ENCODE data around the gene ESRRA.
"Not testable (repeated sequence)": the region's sequence is repeated elsewhere in the genome, so short reads cannot be mapped to it uniquely, and the experiment has no call there.

The ESRRA gene

DNA sequence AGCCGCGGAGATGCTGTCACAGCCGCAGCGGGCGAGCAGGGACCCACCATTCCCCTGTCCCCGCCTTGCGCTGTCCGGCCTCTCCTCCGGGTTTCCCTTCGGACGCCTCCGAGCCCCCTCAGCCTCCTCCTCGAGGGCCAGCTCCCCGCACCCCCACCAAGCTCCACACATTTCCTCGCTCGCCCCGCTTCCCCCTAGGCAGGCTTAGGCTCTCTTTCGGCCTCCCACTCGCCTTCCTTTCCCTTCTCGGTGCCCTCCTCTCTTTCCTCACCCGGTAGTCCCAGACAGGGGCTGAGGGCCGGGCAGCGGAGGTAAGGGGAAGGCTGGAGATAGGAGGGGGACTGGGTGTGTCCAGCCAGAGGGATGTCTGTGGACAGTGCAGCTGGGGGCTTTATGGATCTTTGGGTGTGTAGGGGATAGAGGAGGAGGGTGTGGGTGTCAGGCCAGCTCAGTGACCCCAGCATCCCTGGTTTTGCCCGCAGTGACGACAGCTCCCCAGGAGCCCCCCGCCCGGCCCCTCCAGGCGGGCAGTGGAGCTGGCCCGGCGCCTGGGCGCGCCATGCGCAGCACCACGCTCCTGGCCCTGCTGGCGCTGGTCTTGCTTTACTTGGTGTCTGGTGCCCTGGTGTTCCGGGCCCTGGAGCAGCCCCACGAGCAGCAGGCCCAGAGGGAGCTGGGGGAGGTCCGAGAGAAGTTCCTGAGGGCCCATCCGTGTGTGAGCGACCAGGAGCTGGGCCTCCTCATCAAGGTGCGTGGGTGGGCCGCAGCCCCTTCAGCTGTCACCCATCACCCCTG lies 12.7 kb upstream of the ESRRA start:
- DNase-seq: no peak

DNA sequence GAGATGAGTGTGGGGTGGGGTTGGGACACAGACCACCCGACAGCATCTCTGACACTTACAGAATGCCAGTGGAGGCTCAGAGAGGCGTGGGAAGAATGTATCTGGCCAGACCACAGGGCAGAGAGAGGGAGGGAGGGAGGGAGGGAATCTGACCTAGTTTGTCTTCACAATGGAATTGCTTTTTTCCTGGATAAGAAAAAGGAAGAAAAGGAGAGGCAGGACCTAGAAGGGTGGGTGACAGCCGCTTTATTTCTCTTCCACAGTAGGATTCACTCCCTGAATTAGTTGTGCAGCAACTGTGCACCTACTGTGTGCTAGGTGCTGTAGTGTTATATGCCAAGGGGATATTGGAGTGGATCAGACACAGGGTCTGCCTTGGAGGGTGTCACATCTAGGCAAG lies 10.6 kb upstream of the ESRRA start:
- no peak for DNase-seq

DNA sequence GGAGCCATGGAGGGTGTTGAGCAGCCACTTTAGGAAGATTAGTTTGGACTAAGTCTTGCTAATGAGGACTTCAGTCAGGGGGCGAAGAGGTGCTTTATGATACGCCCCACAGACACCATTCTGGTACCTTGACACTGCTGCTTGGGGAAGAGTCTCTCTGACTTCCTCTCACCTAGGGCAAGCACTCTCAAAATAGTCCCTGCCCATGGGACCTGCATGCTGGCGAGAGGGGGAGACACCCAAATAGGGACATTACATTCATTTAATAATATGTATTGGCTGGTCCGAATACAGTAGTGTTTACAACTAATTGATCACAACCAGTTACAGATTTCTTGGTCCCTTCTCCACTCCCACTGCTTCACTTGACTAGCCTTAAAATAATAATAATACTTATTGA lies 9.6 kb upstream of the ESRRA start:
- no peak for DNase-seq

DNA sequence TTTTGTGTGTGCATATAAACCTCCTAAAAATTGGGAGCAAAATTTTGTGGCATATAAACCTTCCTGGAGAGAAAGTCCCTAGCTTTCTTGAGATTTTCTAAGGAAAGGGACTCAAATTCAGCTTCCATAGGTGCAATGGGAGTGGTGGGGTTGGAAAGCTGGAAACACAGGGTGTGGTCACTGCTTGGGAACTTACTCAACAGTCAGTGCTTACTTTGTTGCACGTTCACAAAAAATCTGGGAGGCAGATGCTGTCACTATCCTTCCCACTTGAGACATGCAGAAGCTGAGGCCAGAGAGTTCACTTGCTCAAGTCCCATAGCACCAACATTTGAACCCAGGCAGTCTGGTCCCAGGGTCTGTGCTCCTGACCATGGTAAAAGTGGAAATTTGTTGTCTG lies 9.1 kb upstream of the ESRRA start:
- DNase-seq: no peak

DNA sequence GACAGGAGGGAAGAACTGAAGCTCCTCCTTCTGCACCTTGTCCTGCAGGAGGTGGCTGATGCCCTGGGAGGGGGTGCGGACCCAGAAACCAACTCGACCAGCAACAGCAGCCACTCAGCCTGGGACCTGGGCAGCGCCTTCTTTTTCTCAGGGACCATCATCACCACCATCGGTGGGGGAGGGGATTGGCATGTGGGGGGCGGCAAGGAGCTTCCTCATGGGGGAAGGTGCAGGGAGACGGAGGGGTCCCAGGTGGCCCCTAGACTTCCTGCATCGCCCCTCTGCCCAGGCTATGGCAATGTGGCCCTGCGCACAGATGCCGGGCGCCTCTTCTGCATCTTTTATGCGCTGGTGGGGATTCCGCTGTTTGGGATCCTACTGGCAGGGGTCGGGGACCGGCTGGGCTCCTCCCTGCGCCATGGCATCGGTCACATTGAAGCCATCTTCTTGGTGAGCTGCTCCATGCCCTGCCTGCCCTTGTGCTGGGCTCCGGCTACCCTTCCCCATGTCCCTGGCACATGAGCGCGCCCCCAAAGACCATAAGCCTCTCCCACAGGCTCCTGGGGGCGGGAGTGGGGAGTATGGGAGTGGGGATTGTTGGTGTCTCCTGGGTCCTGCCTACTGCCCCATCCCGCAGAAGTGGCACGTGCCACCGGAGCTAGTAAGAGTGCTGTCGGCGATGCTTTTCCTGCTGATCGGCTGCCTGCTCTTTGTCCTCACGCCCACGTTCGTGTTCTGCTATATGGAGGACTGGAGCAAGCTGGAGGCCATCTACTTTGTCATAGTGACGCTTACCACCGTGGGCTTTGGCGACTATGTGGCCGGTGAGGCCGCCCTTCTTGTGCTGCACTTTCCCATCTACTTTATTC lies 8.3 kb upstream of the ESRRA start:
- DNase-seq: no peak

DNA sequence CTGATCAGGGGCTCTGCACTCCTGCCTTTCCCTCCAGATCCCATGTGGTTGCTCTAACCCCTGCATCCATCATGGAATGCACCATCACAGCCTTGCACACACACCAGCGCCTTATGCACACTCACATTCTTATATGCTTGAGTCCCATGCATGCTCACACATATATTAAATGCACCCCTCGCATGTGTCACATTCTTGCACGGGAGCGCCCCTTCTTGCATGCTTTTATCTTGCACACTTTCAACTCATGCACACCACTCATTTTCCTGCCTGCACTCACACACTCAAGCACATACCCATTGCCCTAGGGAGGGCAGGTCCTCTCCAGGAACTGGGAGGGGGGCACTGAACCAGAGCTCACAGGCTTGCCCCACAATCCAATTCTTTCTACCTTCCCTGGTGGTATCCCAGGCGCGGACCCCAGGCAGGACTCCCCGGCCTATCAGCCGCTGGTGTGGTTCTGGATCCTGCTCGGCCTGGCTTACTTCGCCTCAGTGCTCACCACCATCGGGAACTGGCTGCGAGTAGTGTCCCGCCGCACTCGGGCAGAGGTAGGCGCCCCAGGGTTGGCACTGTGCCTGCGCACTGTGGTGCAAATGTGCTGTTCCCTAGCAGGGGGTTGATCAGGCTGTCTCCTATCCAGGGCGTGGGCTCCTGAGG lies 7.5 kb upstream of the ESRRA start:
- peak; percentile 77 for DNase-seq

DNA sequence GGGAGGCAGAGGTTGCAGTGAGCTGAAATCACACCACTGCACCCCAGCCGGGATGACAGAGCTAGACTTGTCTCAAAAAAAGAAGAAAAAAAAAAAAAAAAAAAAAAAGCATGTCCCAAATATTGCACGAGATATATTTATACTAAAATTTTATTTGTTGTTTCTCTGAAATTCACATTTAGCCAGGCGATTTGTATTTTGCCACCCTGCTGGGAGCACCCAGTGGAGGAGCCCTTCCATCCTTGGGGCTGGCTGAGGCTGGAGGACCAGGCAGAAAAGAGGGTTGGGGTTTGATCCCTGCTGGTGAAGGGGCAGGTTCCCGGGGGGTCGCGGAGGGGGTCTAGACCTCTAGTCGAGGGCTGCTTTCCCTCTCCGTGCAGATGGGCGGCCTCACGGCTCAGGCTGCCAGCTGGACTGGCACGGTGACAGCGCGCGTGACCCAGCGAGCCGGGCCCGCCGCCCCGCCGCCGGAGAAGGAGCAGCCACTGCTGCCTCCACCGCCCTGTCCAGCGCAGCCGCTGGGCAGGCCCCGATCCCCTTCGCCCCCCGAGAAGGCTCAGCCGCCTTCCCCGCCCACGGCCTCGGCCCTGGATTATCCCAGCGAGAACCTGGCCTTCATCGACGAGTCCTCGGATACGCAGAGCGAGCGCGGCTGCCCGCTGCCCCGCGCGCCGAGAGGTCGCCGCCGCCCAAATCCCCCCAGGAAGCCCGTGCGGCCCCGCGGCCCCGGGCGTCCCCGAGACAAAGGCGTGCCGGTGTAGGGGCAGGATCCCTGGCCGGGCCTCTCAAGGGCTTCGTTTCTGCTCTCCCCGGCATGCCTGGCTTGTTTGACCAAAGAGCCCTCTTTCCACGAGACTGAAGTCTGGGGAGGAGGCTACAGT lies 6.1 kb upstream of the ESRRA start:
- DNase-seq: no peak

DNA sequence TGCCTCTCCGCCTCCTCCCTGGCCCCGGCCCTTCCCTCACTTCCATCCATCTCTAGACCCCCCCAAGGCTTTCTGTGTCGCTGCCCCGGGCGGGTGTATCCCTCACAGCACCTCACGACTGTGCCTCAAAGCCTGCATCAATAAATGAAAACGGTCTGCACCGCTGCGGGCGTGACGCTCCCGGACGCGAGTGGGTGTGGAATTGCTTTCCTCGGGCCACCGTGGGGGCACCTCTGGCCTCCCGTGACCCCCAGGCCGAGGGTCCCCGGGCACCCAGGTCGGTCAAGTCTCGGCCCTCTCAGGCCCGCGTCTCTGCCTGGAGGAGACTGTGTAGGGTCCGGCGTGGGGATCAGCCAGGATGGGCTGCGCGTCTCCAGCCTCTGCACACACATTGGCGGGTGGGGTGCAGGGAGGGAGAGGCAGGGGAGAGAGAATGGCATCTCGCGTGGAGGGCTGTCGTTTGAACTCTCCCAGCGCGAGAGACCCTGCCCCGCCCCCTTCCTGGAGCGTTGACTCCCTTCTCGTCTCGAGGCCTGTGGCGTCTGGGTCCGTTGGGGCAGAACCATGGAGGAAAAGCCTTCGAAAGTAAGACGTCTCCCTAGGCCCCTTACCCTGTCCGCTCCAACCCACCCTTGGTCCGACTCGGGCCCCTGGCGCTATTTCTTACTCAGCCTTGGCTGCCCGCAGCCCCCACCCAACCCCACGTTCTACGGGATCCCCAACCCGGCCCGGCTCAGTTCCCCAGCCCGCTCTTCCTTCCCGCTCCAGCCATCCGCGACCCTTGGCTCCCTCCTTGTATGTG lies 5.3 kb upstream of the ESRRA start, which contains the start of gene CATSPERZ:
Gene CATSPERZ, plus strand, starts transcription at position 512 of the 802 bp plus-strand sequence. Its CDS starts 53 bp downstream, at position 565.
- no peak for DNase-seq

DNA sequence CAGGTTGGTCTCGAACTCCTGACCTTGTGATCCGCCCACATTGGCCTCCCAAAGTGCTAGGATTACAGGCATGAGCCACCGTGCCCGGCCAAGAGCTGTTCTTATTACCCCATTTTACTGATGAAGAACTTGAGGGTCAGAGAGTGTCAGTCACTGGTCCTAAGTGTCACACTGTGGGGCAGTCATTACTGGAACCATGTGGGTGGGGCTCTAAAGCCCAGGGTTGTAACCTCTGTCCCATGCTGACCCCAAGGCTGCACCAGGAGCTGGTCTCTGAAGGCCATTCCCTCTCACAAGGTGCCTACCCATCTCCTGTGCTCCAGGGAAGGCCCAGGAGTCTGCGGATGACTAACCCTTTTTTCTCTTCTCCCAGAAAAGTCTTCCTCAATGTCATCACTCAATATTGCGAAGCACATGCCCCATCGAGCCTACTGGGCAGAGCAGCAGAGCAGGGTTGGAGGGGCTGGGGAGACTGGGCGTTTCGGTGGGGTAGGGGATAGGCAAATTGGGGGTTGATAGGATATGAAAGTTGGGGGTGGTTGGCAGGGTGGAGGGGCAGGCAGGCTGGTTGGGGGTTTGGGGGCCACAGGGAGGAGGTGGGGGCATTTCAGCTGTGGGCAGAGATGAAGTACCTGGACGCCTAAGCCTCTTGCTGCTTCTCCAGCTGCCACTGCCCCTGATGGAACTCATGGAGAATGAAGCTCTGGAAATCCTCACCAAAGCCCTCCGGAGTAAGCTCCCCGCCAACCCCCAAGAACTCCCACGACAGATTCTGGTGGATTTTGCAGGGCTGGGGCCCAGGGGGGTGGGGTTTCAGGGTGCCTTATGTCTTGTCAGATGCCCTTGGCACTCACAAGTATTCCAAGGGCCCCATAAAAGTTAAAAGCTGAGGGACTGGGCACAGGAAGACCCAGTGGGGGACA lies 2.0 kb upstream of the ESRRA start:
- no peak for DNase-seq

DNA sequence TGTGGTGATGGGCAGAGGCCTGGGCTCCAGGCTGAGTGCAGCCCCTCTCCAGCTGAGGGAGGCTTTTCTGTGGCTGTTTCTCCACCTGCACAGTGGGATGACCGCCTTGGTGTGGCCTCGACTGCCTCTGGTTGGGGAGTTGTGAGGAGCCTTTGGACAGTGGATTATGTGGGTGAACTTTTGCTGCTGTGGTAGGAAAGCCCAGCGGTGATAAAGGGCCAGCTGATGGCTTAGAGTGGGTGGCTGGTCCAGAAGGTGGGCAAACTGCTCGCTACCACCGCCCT lies 1.4 kb upstream of the ESRRA start:
- DNase-seq: no peak

DNA sequence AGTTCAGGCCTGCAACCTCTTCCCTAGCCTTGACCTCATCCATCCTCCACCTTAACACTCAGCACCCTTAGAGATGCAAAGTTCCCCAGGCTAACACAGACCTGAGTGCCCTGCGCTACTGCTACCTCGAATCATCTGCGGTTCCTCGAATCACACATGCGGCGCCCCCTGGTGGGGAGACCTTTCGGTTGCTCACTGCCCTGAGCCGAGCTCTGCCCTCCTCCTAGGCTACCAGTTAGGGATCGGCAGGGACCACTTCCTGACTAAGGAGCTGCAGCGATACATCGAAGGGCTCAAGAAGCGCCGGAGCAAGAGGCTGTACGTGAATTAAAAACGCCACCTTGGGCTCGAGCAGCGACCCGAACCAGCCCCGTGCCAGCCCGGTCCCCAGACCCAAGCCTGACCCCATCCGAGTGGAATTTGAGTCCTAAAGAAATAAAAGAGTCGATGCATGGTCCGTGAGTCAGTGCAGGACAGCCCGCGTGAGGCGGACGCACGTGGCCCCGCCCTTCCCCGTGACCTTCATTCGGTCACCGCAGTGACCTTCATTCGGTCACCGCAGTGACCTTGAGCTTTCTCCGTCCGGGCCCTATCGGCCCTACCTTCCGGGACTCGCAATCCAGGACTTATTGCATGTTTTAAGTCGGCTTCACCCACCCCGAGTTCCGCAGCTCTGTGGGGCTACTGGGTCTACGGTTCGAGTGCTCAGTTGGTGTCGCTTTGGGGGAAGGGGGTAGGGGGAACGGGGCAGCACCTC lies 830 bp upstream of the ESRRA start:
- DNase-seq: peak; percentile 93

DNA sequence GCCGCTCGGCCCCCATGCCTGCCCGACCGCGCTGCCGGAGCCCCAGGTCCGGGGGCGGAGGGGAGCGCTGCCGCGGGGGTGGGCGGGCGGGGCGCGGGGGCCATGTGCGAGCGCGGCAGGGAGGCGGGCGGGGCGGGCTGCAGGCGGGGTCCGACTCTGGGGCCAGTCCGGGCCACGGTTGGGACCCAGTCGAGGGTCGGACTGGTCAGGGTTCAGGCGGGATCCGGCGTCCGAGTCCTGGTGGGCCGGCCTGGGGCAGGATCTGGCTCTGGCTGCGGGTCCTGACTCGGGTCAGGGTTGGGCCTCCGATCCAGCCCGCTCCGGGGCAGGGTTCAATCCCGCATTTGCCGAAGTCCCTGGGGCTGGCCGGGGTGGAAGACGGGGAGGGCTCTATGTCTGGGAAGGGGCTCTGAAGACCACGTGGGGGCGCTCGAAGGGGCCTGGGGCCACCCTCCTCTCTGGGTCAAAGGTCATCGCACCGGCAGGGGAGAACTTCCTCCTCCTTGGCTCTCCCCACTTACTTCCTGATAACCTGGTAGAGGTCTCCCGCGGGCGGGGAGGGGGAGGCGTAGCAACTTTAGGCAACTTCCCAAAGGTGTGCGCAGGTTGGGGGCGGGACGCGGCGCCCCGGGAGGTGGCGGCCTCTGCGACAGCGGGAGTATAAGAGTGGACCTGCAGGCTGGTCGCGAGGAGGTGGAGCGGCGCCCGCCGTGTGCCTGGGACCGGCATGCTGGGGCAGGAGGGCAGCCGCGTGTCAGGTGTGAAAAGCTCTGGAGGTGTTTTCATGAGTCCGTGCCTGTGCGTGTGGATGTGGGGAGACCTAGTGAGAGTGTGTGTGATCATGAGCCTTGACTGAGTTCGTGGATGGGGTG lies 603 bp downstream of the ESRRA start:
- DNase-seq: peak; percentile 51

DNA sequence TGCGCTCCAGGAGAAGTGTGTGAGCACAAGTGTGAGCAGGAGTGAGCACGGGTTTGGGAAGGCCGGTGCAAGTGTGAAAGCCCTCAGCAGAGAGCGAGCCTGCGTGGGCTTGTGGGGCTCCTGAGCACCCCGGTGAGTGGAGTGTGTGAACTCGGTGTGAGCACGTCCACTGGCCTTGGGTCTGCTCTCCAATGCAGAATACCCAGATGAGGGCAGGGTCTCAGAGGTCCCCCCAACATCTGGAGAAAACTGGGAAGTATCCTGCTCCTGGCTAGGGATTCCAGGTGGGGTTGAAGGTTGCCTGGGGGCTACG lies 1.2 kb downstream of the ESRRA start:
- no peak for DNase-seq

DNA sequence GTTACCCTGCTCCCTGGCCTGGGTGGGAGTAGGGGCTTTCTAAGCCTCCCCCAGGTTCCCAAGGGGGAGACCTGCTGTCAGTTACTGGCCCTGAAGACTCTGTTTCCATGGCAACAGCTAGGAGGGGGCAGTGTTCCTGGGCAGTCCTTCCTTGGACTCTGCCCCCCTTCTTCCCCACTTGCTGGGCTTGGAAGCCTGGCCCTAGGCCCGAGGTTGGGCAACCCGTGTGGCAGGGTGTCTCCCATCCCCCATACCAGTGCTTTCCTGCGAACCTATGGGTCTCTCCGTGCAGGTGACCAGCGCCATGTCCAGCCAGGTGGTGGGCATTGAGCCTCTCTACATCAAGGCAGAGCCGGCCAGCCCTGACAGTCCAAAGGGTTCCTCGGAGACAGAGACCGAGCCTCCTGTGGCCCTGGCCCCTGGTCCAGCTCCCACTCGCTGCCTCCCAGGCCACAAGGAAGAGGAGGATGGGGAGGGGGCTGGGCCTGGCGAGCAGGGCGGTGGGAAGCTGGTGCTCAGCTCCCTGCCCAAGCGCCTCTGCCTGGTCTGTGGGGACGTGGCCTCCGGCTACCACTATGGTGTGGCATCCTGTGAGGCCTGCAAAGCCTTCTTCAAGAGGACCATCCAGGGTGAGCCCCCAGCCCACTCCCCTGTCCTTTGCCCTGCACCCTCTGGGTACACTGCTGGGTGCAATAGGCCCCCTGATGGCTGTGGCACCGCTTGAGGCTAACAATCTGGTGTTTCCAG lies 1.7 kb downstream of the ESRRA start:
- DNase-seq: no peak

DNA sequence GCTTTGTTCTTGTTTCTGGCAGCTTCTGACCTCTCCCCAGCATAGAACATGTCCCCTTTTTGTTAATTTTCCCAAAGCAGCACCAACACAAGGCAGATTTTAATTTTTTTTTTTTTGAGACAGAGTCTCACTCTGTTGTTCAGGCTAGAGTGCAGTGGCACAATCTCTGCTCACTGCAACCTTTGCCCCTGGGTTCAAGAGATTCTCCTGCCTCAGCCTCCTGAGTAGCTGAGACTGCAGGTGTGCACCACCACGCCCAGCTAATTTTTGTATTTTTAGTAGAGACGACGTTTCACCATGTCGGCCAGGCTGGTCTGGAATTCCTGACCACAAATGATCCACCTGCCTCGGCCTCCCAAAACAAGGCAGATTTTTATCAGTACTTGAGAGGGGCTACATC lies 2.5 kb downstream of the ESRRA start:
- not testable (repeated sequence) for DNase-seq

DNA sequence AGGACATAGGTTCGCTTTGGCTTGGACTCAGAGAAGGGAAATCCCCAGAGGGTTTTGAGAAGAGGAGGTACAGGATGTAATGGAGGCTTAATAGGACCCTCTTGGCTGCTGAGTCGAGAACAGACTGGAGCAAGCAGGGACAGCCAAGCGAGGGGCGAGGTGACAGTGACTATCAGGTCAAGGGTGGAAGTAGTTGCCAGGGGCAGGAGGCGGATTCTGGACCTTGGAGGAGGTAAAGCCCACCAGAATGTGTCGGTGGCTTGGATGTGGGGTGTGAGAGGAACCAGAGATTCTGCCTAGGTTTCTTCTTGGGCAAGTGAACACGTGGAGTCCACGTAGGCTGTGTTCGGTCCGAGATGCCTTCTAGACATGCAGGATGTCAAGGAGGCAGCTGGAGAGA lies 7.6 kb downstream of the ESRRA start:
- no peak for DNase-seq

DNA sequence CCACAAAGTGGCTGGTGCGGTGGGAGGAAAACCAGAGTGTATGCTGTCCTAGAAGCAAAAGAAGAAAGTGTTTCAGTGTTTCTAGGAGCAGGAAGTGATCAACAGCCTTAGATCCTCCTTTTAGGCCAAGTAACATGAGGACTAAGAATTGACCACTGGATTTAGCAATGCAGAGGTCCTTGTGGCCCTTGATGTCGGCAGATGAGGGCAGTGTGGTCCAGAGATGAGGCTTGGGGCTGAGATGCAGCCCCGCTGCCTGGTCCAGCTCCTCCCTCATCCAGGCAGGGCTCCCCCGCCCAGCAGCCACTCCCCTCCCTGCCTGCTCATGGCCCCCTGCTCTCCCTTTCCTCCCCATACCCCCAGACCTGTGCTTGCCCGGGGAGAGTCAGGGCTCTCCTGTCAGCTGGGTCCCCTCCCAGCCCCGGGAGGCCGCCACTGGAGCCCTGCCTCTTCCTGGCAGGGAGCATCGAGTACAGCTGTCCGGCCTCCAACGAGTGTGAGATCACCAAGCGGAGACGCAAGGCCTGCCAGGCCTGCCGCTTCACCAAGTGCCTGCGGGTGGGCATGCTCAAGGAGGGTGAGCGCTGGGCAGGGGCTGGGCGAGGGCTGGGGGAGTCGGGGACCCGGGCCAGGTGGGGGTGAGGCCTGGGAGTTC lies 8.3 kb downstream of the ESRRA start:
- DNase-seq: no peak

Data from COR-L47 (cell line).